Dermis lymphatic vessel endothelial cell (primary cell): ENCODE results near the gene IPP. TPM values are rescaled to one million over a fixed set of nuclear protein-coding genes. Genes with fewer than 3 reads are reported as not detected.

Experiments
- total RNA-seq: library from RNA; depleted of rRNA; stranded (reverse); fragments of >200 nt; gene quantifications from 2 replicates; pipeline ENCODE4 v1.2.1, GENCODE V29; 2014

The IPP gene
- 5.6 and 8.3 TPM in 2 replicates for total RNA-seq

GRCh38 chr1:45750298-45751038, at the start of gene IPP:
IPP (minus strand) TSS chr1:45750653; CDS start chr1:45746411, 4,242 bp downstream.

GRCh38 chr1:45687754-45688740, 62.4 kb downstream of the IPP start, which contains the start of gene TMEM69:
TMEM69 (plus strand) TSS chr1:45688181; CDS start chr1:45691069, 2,888 bp downstream.

GRCh38 chr1:45686288-45687013, 64.0 kb downstream of the IPP start, which contains the start of gene GPBP1L1:
GPBP1L1 (minus strand) TSS chr1:45686533; CDS start chr1:45659087, 27,446 bp downstream.

Other genes with a start within 250 kb of the IPP start
- 667 and 813 TPM in 2 replicates for gene PRDX1, start 228.8 kb downstream of the IPP start, total RNA-seq
- gene AKR1A1, start 199.8 kb downstream of the IPP start, total RNA-seq, result 180 and 198 TPM in 2 replicates
- 64.8 and 78.0 TPM in 2 replicates for gene NASP, start 166.6 kb downstream of the IPP start, total RNA-seq
- 0.87 and 0.95 TPM in 2 replicates for gene CCDC17, start 126.6 kb downstream of the IPP start, total RNA-seq
- gene GPBP1L1, start 64.1 kb downstream of the IPP start, total RNA-seq, result 90.9 and 104 TPM in 2 replicates
- gene TMEM69, start 62.5 kb downstream of the IPP start, total RNA-seq, result 12.7 and 15.2 TPM in 2 replicates
- 8.4 and 8.6 TPM in 2 replicates for gene MAST2, start 53.0 kb upstream of the IPP start, total RNA-seq